GM23338 (cell line): ENCODE results near the gene GNA12. TPM values are rescaled to one million over a fixed set of nuclear protein-coding genes. Genes with fewer than 3 reads are reported as not detected.
A peak's percentile ranks its signal among the peaks of the same experiment; 100 is the strongest.

ENCODE experiments used
- ATAC-seq: fragments of 200-7000 bp; cut with Tn5 transposase; 3 replicates; pipeline ENCODE4 v1.9.1; 2020
- DNase-seq: peaks from one replicate; pipeline ENCODE4 v3.0.0-alpha.2; 2015; ENCODE audit warnings: low spot score
- H2AFZ ChIP-seq: fragments of 200-600 bp; sonication (generic); 2 replicates; pipeline ENCODE4 v1.8.0; 2016; ENCODE audit warnings: antibody characterized with exemption, mild to moderate bottlenecking, moderate library complexity
- H3F3A ChIP-seq: fragments of 200-600 bp; sonication (generic); replicated peaks from 2 replicates; pipeline ENCODE4 v1.8.0; 2017; ENCODE audit warnings: antibody characterized with exemption, mixed run types, low read depth
- H3K27ac ChIP-seq: fragments of 200-600 bp; sonication (generic); 2 replicates; pipeline ENCODE4 v1.6.1; 2016; ENCODE audit warnings: low read depth
- H3K27me3 ChIP-seq: fragments of 200-600 bp; sonication (generic); 2 replicates; pipeline ENCODE4 v1.8.0; 2016; ENCODE audit warnings: mild to moderate bottlenecking, mixed run types, moderate library complexity; ENCODE audit not compliant: insufficient read depth
- H3K36me3 ChIP-seq: fragments of 200-600 bp; sonication (generic); 2 replicates; pipeline ENCODE4 v1.8.0; 2016; ENCODE audit warnings: mild to moderate bottlenecking; ENCODE audit not compliant: insufficient read depth
- H3K4me1 ChIP-seq: fragments of 200-600 bp; sonication (generic); 2 replicates; pipeline ENCODE4 v1.8.0; 2016; ENCODE audit warnings: mild to moderate bottlenecking, moderate library complexity; ENCODE audit not compliant: insufficient read depth
- H3K4me2 ChIP-seq: fragments of 200-600 bp; sonication (generic); 2 replicates; pipeline ENCODE4 v1.7.1; 2017; ENCODE audit warnings: mixed run types
- H3K4me3 ChIP-seq: fragments of 200-600 bp; sonication (generic); 2 replicates; pipeline ENCODE4 v1.6.1; 2016; ENCODE audit warnings: mixed run types
- H3K79me2 ChIP-seq: fragments of 200-600 bp; sonication (generic); replicated peaks from 2 replicates; pipeline ENCODE4 v1.8.0; 2017; ENCODE audit warnings: mild to moderate bottlenecking; ENCODE audit not compliant: insufficient read depth
- H3K9me2 ChIP-seq: fragments of 200-600 bp; sonication (generic); 2 replicates; pipeline ENCODE4 v1.8.0; 2017; ENCODE audit not compliant: insufficient read depth
- H4K20me1 ChIP-seq: fragments of 200-600 bp; sonication (generic); replicated peaks from 2 replicates; pipeline ENCODE4 v1.8.0; 2017; ENCODE audit warnings: mild to moderate bottlenecking; ENCODE audit not compliant: insufficient read depth
- H3K27ac Mint-ChIP-seq: 2 replicates; pipeline ENCODE4 v1.8.0; 2020; ENCODE audit warnings: inconsistent platforms, mild to moderate bottlenecking, moderate library complexity, mixed read lengths
- H3K27me3 Mint-ChIP-seq: 3 replicates; pipeline ENCODE4 v1.8.0; 2022; ENCODE audit warnings: low read depth, mild to moderate bottlenecking, moderate library complexity, mixed read lengths, inconsistent platforms; ENCODE audit not compliant: insufficient read depth, poor library complexity
- H3K36me3 Mint-ChIP-seq: 3 replicates; pipeline ENCODE4 v1.8.0; 2021; ENCODE audit warnings: low read depth, mild to moderate bottlenecking, inconsistent platforms, moderate library complexity, mixed read lengths
- H3K4me1 Mint-ChIP-seq: 3 replicates; pipeline ENCODE4 v1.8.0; 2020; ENCODE audit warnings: mild to moderate bottlenecking, inconsistent platforms, mixed read lengths
- H3K4me3 Mint-ChIP-seq: 3 replicates; pipeline ENCODE4 v1.8.0; 2021; ENCODE audit warnings: moderate library complexity, mild to moderate bottlenecking, inconsistent platforms, mixed read lengths
- H3K9me3 Mint-ChIP-seq: 3 replicates; pipeline ENCODE4 v1.8.0; 2020; ENCODE audit warnings: moderate library complexity, mild to moderate bottlenecking, inconsistent platforms, mixed read lengths
- CREB1 ChIP-seq: fragments of 250-450 bp; sonication (Bioruptor Pico); IDR thresholded peaks from 2 replicates; pipeline ENCODE4 v1.5.0; 2020; ENCODE audit warnings: low read depth, mild to moderate bottlenecking, moderate library complexity
- CTCF ChIP-seq, 2 experiments: fragments of 200-600 bp in 1 of 2; sonication (generic) in 1 of 2; conservative IDR thresholded peaks; 2 replicates each; pipeline versions ENCODE4 v1.5.1 to v1.6.1; 2016 to 2017; ENCODE audit warnings: antibody characterized with exemption in 2 of 2, low read depth in 2 of 2, mild to moderate bottlenecking in 2 of 2, moderate library complexity in 1 of 2
- EZH2 ChIP-seq: fragments of 200-600 bp; sonication (generic); IDR thresholded peaks from one replicate; pipeline ENCODE4 v1.8.0; 2017; ENCODE audit warnings: antibody characterized with exemption, mild to moderate bottlenecking, low read depth; ENCODE audit not compliant: unreplicated experiment
- EZH2phosphoT487 ChIP-seq: fragments of 200-600 bp; sonication (generic); IDR thresholded peaks from one replicate; pipeline ENCODE4 v1.8.1; 2018; ENCODE audit warnings: antibody characterized with exemption; ENCODE audit not compliant: unreplicated experiment
- JUNB ChIP-seq: IDR thresholded peaks from one replicate; pipeline ENCODE4 v1.6.1; 2016; ENCODE audit warnings: antibody characterized with exemption; ENCODE audit not compliant: unreplicated experiment
- NANOG ChIP-seq: IDR thresholded peaks from 2 replicates; pipeline ENCODE4 v1.6.1; 2016; ENCODE audit warnings: antibody characterized with exemption, borderline replicate concordance
- POLR2AphosphoS5 ChIP-seq: IDR thresholded peaks from 2 replicates; pipeline ENCODE4 v1.6.1; 2016; ENCODE audit warnings: antibody characterized with exemption, low read depth
- STAT1 ChIP-seq: IDR thresholded peaks from one replicate; pipeline ENCODE4 v1.6.1; 2016; ENCODE audit warnings: antibody characterized with exemption; ENCODE audit not compliant: unreplicated experiment
- ZNF114 ChIP-seq: fragments of 250-450 bp; sonication (Bioruptor Pico); IDR thresholded peaks from 2 replicates; pipeline ENCODE4 v1.5.0; 2020; ENCODE audit warnings: mild to moderate bottlenecking, moderate library complexity
- ZNF331 ChIP-seq: fragments of 250-450 bp; sonication (Bioruptor Pico); IDR thresholded peaks from 2 replicates; pipeline ENCODE4 v1.5.0; 2020; ENCODE audit warnings: low read depth, mild to moderate bottlenecking, moderate library complexity
- polyA plus RNA-seq: library from polyadenylated mRNA; unstranded; fragments of >200 nt; fragmentation: Nextera tagmentation; extraction: Ambion mirVana; gene quantifications from 2 replicates; pipeline ENCODE4 v1.2.1, GENCODE V29; 2016
- total RNA-seq: library from RNA; depleted of rRNA; stranded (reverse); fragments of >200 nt; shearing (Covaris generic); gene quantifications from 2 replicates; pipeline ENCODE4 v1.2.3, GENCODE V29; 2014
- TF ChIP-seq, protein P1 (sequence below): fragments of 250-450 bp; sonication (Bioruptor Pico); IDR thresholded peaks from 2 replicates; pipeline ENCODE4 v1.5.0; 2020; ENCODE audit warnings: mild to moderate bottlenecking, moderate library complexity
- TF ChIP-seq, protein P2 (sequence below): IDR thresholded peaks from one replicate; pipeline ENCODE4 v1.6.1; 2018; ENCODE audit warnings: antibody characterized with exemption; ENCODE audit not compliant: unreplicated experiment
- TF ChIP-seq, protein P3 (sequence below): IDR thresholded peaks from 2 replicates; pipeline ENCODE4 v1.6.1; 2016; ENCODE audit warnings: antibody characterized with exemption

The GNA12 gene
- total and polyA plus RNA-seq, 2 experiments from 2014 or later = 24.0 to 87.7 TPM

GRCh38 chr7:2732388-2732787, 111.7 kb downstream of the GNA12 start:
- no peak overlapping the region for H3K4me3 Mint-ChIP-seq
- H3K36me3 ChIP-seq = peaks cover 11% of the 10 kb centered on the region
- peaks cover 9% of the 10 kb centered on the region for H3K27me3 Mint-ChIP-seq
- DNase-seq (no peak), ATAC-seq (no peak)
- no peaks in the 10 kb centered on the region for H3K9me2 ChIP-seq
- no peaks in the 10 kb centered on the region; the same call in 1 of the 2 replicates for H3K4me1 ChIP-seq
- H3K4me1 Mint-ChIP-seq = peaks cover 38% of the 10 kb centered on the region
- H2AFZ ChIP-seq = no peak overlapping the region
- H3K79me2 ChIP-seq = peaks cover 73% of the 10 kb centered on the region
- H3K27ac Mint-ChIP-seq = no peak overlapping the region; the same call in 1 of the 2 replicates
- no peak overlapping the region for H3K4me3 ChIP-seq
- no peak for TF ChIP-seq JUNB
- TF ChIP-seq NANOG = no peak
- no peak for TF ChIP-seq POLR2AphosphoS5
- no peak for TF ChIP-seq CTCF (conservative IDR thresholded peaks at IDR 0.05; ENCODE audit: low read depth in 2 of 2)
- TF ChIP-seq EZH2phosphoT487 = no peak
- TF ChIP-seq, protein P1, sequence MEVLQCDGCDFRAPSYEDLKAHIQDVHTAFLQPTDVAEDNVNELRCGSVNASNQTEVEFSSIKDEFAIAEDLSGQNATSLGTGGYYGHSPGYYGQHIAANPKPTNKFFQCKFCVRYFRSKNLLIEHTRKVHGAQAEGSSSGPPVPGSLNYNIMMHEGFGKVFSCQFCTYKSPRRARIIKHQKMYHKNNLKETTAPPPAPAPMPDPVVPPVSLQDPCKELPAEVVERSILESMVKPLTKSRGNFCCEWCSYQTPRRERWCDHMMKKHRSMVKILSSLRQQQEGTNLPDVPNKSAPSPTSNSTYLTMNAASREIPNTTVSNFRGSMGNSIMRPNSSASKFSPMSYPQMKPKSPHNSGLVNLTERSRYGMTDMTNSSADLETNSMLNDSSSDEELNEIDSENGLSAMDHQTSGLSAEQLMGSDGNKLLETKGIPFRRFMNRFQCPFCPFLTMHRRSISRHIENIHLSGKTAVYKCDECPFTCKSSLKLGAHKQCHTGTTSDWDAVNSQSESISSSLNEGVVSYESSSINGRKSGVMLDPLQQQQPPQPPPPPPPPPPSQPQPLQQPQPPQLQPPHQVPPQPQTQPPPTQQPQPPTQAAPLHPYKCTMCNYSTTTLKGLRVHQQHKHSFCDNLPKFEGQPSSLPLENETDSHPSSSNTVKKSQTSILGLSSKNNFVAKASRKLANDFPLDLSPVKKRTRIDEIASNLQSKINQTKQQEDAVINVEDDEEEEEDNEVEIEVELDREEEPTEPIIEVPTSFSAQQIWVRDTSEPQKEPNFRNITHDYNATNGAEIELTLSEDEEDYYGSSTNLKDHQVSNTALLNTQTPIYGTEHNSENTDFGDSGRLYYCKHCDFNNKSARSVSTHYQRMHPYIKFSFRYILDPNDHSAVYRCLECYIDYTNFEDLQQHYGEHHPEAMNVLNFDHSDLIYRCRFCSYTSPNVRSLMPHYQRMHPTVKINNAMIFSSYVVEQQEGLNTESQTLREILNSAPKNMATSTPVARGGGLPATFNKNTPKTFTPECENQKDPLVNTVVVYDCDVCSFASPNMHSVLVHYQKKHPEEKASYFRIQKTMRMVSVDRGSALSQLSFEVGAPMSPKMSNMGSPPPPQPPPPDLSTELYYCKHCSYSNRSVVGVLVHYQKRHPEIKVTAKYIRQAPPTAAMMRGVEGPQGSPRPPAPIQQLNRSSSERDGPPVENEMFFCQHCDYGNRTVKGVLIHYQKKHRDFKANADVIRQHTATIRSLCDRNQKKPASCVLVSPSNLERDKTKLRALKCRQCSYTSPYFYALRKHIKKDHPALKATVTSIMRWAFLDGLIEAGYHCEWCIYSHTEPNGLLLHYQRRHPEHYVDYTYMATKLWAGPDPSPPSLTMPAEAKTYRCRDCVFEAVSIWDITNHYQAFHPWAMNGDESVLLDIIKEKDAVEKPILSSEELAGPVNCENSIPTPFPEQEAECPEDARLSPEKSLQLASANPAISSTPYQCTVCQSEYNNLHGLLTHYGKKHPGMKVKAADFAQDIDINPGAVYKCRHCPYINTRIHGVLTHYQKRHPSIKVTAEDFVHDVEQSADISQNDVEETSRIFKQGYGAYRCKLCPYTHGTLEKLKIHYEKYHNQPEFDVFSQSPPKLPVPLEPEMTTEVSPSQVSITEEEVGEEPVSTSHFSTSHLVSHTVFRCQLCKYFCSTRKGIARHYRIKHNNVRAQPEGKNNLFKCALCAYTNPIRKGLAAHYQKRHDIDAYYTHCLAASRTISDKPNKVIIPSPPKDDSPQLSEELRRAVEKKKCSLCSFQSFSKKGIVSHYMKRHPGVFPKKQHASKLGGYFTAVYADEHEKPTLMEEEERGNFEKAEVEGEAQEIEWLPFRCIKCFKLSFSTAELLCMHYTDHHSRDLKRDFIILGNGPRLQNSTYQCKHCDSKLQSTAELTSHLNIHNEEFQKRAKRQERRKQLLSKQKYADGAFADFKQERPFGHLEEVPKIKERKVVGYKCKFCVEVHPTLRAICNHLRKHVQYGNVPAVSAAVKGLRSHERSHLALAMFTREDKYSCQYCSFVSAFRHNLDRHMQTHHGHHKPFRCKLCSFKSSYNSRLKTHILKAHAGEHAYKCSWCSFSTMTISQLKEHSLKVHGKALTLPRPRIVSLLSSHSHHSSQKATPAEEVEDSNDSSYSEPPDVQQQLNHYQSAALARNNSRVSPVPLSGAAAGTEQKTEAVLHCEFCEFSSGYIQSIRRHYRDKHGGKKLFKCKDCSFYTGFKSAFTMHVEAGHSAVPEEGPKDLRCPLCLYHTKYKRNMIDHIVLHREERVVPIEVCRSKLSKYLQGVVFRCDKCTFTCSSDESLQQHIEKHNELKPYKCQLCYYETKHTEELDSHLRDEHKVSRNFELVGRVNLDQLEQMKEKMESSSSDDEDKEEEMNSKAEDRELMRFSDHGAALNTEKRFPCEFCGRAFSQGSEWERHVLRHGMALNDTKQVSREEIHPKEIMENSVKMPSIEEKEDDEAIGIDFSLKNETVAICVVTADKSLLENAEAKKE = no peak
- TF ChIP-seq CREB1 (CRISPR knock-in tag) = no peak
- TF ChIP-seq, protein P2, sequence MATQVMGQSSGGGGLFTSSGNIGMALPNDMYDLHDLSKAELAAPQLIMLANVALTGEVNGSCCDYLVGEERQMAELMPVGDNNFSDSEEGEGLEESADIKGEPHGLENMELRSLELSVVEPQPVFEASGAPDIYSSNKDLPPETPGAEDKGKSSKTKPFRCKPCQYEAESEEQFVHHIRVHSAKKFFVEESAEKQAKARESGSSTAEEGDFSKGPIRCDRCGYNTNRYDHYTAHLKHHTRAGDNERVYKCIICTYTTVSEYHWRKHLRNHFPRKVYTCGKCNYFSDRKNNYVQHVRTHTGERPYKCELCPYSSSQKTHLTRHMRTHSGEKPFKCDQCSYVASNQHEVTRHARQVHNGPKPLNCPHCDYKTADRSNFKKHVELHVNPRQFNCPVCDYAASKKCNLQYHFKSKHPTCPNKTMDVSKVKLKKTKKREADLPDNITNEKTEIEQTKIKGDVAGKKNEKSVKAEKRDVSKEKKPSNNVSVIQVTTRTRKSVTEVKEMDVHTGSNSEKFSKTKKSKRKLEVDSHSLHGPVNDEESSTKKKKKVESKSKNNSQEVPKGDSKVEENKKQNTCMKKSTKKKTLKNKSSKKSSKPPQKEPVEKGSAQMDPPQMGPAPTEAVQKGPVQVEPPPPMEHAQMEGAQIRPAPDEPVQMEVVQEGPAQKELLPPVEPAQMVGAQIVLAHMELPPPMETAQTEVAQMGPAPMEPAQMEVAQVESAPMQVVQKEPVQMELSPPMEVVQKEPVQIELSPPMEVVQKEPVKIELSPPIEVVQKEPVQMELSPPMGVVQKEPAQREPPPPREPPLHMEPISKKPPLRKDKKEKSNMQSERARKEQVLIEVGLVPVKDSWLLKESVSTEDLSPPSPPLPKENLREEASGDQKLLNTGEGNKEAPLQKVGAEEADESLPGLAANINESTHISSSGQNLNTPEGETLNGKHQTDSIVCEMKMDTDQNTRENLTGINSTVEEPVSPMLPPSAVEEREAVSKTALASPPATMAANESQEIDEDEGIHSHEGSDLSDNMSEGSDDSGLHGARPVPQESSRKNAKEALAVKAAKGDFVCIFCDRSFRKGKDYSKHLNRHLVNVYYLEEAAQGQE = no peak
- no peak for TF ChIP-seq STAT1
- TF ChIP-seq ZNF331 (CRISPR knock-in tag) = no peak
- TF ChIP-seq ZNF114 = no peak
- no peak for TF ChIP-seq EZH2
- TF ChIP-seq, protein P3, sequence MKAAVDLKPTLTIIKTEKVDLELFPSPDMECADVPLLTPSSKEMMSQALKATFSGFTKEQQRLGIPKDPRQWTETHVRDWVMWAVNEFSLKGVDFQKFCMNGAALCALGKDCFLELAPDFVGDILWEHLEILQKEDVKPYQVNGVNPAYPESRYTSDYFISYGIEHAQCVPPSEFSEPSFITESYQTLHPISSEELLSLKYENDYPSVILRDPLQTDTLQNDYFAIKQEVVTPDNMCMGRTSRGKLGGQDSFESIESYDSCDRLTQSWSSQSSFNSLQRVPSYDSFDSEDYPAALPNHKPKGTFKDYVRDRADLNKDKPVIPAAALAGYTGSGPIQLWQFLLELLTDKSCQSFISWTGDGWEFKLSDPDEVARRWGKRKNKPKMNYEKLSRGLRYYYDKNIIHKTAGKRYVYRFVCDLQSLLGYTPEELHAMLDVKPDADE = no peak
- H3K27me3 ChIP-seq = no peaks in the 10 kb centered on the region
- no peaks in the 10 kb centered on the region for H3K9me3 Mint-ChIP-seq
- peaks cover 59% of the 10 kb centered on the region for H3K36me3 Mint-ChIP-seq
- peaks cover 15% of the 10 kb centered on the region for H4K20me1 ChIP-seq
- H3K4me2 ChIP-seq = no peak overlapping the region
- H3F3A ChIP-seq = no peaks in the 10 kb centered on the region
- peak overlapping the region; percentile 10; the same call in 1 of the 2 replicates for H3K27ac ChIP-seq
